Superior temporal gyrus (tissue), 1 donor: ENCODE measurements around the gene ST7.
"Not testable (repeated sequence)": the region's sequence is repeated elsewhere in the genome, so short reads cannot be mapped to it uniquely, and the experiment has no call there.

Experiments used
- DNase-seq: peaks from one replicate; pipeline ENCODE4 v3.0.0-alpha.2; 2016; ENCODE audit errors: extremely low spot score

Gene ST7

GRCh38 chr7:117220836-117221235 is 267.5 kb downstream of the ST7 start:
- no peak for DNase-seq

GRCh38 chr7:117225536-117225935 is 272.2 kb downstream of the ST7 start:
- no peak for DNase-seq

- DNase-seq: no peak
Observed at GRCh38 chr7:117227091-117227490, 273.8 kb downstream of the ST7 start.

- no peak for DNase-seq
Observed at GRCh38 chr7:117229350-117229749, 276.0 kb downstream of the ST7 start.

GRCh38 chr7:117230276-117231046 is 277.2 kb downstream of the ST7 start:
- DNase-seq: no peak

- no peak for DNase-seq
Observed at GRCh38 chr7:117231047-117231359, 277.7 kb downstream of the ST7 start.

- DNase-seq: no peak
Observed at GRCh38 chr7:117237646-117238045, 284.3 kb downstream of the ST7 start.

GRCh38 chr7:117238472-117238871 is 285.2 kb downstream of the ST7 start:
- DNase-seq: no peak

- no peak for DNase-seq
Observed at GRCh38 chr7:117238937-117239336, 285.6 kb downstream of the ST7 start.

- DNase-seq: no peak
Observed at GRCh38 chr7:117241088-117241487, 287.8 kb downstream of the ST7 start.

GRCh38 chr7:117243390-117243789 is 290.1 kb downstream of the ST7 start:
- no peak for DNase-seq

GRCh38 chr7:117245703-117246102 is 292.4 kb downstream of the ST7 start:
- not testable (repeated sequence) for DNase-seq

- DNase-seq: no peak
Observed at GRCh38 chr7:117247809-117248208, 294.5 kb downstream of the ST7 start.

- DNase-seq: no peak
Observed at GRCh38 chr7:117248829-117249228, 295.5 kb downstream of the ST7 start.

GRCh38 chr7:117249696-117250095 is 296.4 kb downstream of the ST7 start:
- DNase-seq: no peak

- DNase-seq: no peak
Observed at GRCh38 chr7:117250245-117250644, 296.9 kb downstream of the ST7 start.

- DNase-seq: no peak
Observed at GRCh38 chr7:117250801-117251200, 297.5 kb downstream of the ST7 start.

- DNase-seq: no peak
Observed at GRCh38 chr7:117251687-117252086, 298.4 kb downstream of the ST7 start.

GRCh38 chr7:117259615-117260014 is 306.3 kb downstream of the ST7 start:
- no peak for DNase-seq

GRCh38 chr7:117262546-117262945 is 309.2 kb downstream of the ST7 start:
- no peak for DNase-seq

GRCh38 chr7:117264716-117265115 is 311.4 kb downstream of the ST7 start:
- DNase-seq: no peak

GRCh38 chr7:117269417-117269816 is 316.1 kb downstream of the ST7 start:
- no peak for DNase-seq

- no peak for DNase-seq
Observed at GRCh38 chr7:117269886-117270285, 316.6 kb downstream of the ST7 start.

GRCh38 chr7:117270371-117270770 is 317.1 kb downstream of the ST7 start:
- DNase-seq: no peak
